WERI-Rb-1 (cell line): ENCODE data around the gene CRBN.

ENCODE experiments used
- DNase-seq: peaks from one replicate; pipeline ENCODE4 v3.0.0-alpha.2; 2020
- H3K27ac ChIP-seq: fragments of 250-450 bp; sonication (Bioruptor Pico); 2 replicates; pipeline ENCODE4 v1.5.1; 2020; ENCODE audit warnings: mild to moderate bottlenecking, moderate library complexity
- H3K27me3 ChIP-seq: fragments of 250-450 bp; sonication (Bioruptor Pico); 2 replicates; pipeline ENCODE4 v1.5.1; 2021; ENCODE audit warnings: mild to moderate bottlenecking, low read depth, moderate library complexity; ENCODE audit not compliant: insufficient read depth, severe bottlenecking
- H3K36me3 ChIP-seq: fragments of 250-450 bp; sonication (Bioruptor Pico); 2 replicates; pipeline ENCODE4 v1.5.1; 2020; ENCODE audit warnings: mild to moderate bottlenecking, moderate library complexity
- H3K4me3 ChIP-seq: 2 replicates; pipeline ENCODE4 v1.5.1; 2011; ENCODE audit warnings: low read depth, mild to moderate bottlenecking, control low read depth, low read length
- H3K9me3 ChIP-seq: fragments of 250-450 bp; sonication (Bioruptor Pico); 2 replicates; pipeline ENCODE4 v1.5.1; 2021; ENCODE audit warnings: mild to moderate bottlenecking, moderate library complexity; ENCODE audit not compliant: severe bottlenecking
- TF ChIP-seq, protein P1 (sequence below): IDR thresholded peaks from 2 replicates; pipeline ENCODE4 v1.5.1; 2011; ENCODE audit warnings: low read depth, mild to moderate bottlenecking, control low read depth, inconsistent platforms, low read length

CRBN gene

DNA sequence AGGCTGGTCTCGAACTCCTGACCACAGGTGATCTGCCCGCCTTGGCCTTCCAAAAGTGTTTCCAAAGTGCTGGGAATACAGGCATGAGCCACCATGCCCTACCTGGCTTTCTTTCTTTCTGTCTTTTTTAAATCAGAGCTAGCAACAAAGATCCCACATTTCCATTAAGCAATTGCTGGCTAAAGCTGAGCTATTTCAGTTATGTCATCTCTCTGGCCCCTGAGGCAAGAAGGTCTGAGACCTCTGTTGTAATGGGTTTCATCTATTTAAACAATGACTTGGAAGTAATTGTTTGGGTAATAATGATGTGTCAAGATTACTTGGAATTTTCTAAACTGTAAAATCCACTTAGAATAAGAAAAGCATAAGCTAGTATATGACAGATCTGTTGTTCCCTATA, 30.2 kb upstream of the CRBN start:
- Histone ChIP-seq H3K9me3 (no peaks in the 10 kb centered on the region), H3K27ac (no peak overlapping the region), H3K4me3 (no peak overlapping the region), H3K36me3 (no peaks in the 10 kb centered on the region), H3K27me3 (no peaks in the 10 kb centered on the region)
- DNase-seq, result no peak
- TF ChIP-seq, protein P1, sequence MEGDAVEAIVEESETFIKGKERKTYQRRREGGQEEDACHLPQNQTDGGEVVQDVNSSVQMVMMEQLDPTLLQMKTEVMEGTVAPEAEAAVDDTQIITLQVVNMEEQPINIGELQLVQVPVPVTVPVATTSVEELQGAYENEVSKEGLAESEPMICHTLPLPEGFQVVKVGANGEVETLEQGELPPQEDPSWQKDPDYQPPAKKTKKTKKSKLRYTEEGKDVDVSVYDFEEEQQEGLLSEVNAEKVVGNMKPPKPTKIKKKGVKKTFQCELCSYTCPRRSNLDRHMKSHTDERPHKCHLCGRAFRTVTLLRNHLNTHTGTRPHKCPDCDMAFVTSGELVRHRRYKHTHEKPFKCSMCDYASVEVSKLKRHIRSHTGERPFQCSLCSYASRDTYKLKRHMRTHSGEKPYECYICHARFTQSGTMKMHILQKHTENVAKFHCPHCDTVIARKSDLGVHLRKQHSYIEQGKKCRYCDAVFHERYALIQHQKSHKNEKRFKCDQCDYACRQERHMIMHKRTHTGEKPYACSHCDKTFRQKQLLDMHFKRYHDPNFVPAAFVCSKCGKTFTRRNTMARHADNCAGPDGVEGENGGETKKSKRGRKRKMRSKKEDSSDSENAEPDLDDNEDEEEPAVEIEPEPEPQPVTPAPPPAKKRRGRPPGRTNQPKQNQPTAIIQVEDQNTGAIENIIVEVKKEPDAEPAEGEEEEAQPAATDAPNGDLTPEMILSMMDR, result no peak

DNA sequence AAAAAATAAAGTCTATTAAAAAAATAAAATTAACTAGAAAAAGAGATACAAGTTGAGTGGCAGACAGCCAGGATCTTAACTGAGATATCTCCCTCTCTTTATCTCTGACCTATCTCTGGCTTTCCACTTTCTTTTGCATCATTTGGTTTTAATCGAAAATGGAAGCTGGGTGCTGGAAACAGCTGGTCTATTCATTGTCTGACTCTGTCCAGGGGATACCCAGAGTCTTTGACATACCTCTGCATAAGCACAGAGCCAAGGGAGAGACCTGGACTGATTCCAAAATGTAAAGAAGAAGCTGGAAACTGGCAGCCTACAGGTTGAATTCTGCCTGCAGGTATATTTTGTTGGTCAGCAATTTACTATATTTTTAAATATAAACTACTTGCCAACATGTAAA, 29.6 kb upstream of the CRBN start:
- Histone ChIP-seq H3K27ac (no peak overlapping the region), H3K9me3 (no peaks in the 10 kb centered on the region), H3K27me3 (no peaks in the 10 kb centered on the region), H3K4me3 (no peak overlapping the region), H3K36me3 (no peaks in the 10 kb centered on the region)
- TF ChIP-seq, protein P1, result no peak
- no peak for DNase-seq

DNA sequence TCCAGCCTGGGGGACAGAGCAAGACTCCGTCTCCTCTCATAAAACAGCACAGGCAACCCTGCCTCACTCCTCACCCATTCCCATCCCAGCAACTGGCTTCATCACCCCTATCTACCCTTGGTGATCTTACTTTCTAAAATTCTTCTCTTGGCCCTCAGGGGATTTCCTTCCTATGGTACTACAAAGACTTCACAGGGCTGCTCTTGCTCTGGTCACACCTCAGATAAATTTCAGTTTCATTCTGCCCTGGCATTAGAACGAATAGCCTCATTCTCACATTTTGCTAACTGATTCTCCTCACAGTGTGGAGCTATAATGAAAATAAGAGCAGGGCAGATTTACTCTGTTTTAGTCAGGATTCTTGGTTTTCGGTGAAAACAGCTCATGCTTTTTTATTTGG, 22.1 kb upstream of the CRBN start:
- Histone ChIP-seq H3K36me3 (no peaks in the 10 kb centered on the region), H3K4me3 (no peak overlapping the region), H3K27ac (no peak overlapping the region), H3K9me3 (no peaks in the 10 kb centered on the region), H3K27me3 (no peaks in the 10 kb centered on the region)
- TF ChIP-seq, protein P1, result no peak
- no peak for DNase-seq

DNA sequence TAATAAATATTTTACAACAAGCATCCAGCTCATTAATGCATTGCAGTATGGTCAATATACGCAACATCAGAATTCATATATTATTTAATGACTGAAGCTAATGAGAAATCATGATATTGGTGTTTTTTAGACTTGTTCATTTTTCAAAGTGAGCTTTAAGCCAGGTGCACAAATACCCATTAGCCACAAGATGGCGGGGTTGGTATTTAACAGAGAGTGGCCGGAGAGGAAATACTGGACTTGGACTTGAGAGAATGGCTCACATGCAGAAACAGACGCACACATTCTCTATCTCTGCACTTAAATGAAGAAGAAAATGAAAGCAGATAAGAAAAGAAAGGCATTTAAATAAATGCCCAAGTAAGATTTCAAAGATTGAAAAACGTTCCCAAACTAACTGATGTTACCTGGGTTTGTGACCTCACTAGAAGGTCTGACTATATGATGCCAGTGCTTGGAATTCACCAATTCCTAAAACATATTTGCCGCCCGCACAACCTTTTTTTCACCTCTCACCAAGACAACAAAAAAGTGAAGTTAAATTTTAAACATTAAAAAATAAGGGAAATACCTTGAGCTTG, 21.2 kb upstream of the CRBN start:
- no peak overlapping the region for H3K27ac ChIP-seq
- TF ChIP-seq, protein P1, result peak; percentile 66
- no peak overlapping the region for H3K4me3 ChIP-seq
- DNase-seq, result peak; percentile 53
- no peaks in the 10 kb centered on the region for H3K27me3 ChIP-seq
- no peaks in the 10 kb centered on the region for H3K36me3 ChIP-seq
- H3K9me3 ChIP-seq, result no peaks in the 10 kb centered on the region

DNA sequence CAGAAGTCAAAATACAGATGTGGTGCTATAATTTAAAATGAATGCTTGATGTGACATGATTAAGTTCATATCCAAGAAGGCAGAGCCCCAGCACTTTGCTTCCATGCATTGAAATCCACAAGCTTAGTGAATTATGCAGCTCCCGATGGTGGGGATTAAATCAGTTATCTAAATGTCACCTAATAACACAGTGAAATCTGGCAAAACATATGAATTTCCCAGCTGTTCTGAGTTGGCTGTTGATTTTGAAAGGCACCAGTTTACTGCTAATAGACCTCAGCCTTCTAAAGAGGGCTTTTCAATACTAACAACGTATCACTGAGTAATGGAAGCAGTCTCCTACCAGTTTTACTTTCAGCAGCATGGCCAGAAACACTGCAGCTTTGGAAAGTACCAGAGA, 19.8 kb upstream of the CRBN start:
- Histone ChIP-seq H3K9me3 (no peaks in the 10 kb centered on the region), H3K27ac (no peak overlapping the region), H3K27me3 (no peaks in the 10 kb centered on the region), H3K4me3 (no peak overlapping the region), H3K36me3 (no peaks in the 10 kb centered on the region)
- TF ChIP-seq, protein P1, result no peak
- no peak for DNase-seq
